Tongue (tissue), 2 donors: Measurements from ENCODE around the gene WIZ. TPM values are rescaled to one million over a fixed set of nuclear protein-coding genes. Genes with fewer than 3 reads are reported as not detected.

Experiments
- DNase-seq: peaks from one replicate; pipeline ENCODE4 v3.0.0-alpha.2; 2015
- total RNA-seq: library from RNA; depleted of rRNA; stranded (reverse); fragments of >200 nt; gene quantifications from one replicate; pipeline ENCODE4 v1.2.3, GENCODE V29; 2014

Gene WIZ
- total RNA-seq, 1 donor from 2014 or later: 13.4 TPM

GRCh38 chr19:15464394-15465385 lies 14.9 kb upstream of the WIZ start, which contains the start of gene RASAL3:
RASAL3 (minus strand) TSS chr19:15464544; CDS start chr19:15464358, 186 bp downstream.
- DNase-seq: no peak

DNA sequence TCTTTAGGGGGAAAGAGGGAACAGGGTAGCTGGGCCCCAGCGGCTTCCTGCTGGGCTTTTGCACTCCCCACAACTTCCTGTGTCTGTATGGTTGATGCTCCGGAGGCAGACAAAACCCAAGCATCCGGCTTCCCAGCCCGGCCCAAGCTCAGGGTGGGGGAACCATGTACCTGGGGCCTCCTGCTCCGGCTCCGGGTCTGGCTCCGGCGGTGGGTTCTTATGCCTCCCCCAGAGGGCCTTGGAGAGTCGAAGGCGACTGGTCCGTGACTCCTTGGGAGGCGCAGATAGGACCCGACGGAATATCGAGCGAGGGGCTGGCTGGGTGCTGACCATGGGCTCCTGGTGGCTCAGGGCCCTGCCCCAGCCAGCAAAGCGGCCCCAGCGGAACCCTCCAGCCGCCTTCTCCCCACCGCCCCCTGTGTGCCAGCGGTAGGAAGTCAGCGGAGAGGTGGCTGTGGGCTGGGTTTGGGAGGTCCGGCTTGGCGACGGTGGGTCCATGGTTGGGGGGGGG lies 14.2 kb upstream of the WIZ start:
- no peak for DNase-seq

GRCh38 chr19:15461694-15462093 lies 11.9 kb upstream of the WIZ start:
- DNase-seq: no peak

- no peak for DNase-seq
Observed at GRCh38 chr19:15457701-15458484, 8.1 kb upstream of the WIZ start.

DNA sequence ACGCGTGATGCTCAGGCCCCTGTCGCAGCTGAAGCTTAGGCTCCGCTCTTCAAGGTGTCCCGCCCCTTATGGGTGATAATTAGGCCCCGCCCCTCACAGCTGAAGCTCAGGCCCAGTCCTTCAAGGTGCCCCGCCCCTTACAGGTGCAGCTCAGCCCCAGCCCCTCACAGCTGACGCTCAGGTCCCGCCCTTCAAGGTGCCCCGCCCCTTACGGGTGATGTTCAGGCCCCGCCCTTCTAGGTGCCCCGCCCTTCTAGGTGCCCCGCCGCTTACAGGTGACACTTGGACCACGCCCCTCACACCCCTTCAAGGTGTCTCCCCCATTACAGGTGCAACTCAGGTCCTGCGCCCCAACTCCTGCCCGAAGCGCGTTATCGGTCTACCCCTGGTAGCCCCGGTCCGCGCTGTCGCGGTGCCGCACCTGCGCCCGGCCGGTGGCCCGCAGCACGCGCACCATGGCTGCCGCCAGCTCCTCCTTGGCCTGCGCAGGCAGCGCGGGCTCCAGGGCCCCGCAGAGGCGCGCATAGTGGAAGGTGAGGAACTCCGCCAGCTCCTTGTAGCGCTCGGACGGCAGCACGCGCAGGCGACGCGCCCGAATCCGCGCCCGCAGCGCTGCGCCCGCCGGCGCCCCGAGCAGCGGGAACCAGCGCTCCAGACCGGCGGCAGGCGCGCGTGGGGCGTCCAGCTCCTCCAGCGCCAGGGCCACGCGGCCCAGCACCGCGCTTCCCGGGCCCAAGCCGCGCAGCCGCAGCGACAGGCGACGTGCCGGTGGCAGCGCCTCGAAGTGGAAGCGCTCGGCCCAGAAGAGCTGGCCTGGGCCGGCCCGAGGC lies 7.3 kb upstream of the WIZ start:
- no peak for DNase-seq

- no peak for DNase-seq
Observed at GRCh38 chr19:15456441-15456840, 6.7 kb upstream of the WIZ start.

GRCh38 chr19:15455996-15456395 lies 6.2 kb upstream of the WIZ start:
- DNase-seq: no peak

- no peak for DNase-seq
Observed at GRCh38 chr19:15453906-15454860, 4.4 kb upstream of the WIZ start.

DNA sequence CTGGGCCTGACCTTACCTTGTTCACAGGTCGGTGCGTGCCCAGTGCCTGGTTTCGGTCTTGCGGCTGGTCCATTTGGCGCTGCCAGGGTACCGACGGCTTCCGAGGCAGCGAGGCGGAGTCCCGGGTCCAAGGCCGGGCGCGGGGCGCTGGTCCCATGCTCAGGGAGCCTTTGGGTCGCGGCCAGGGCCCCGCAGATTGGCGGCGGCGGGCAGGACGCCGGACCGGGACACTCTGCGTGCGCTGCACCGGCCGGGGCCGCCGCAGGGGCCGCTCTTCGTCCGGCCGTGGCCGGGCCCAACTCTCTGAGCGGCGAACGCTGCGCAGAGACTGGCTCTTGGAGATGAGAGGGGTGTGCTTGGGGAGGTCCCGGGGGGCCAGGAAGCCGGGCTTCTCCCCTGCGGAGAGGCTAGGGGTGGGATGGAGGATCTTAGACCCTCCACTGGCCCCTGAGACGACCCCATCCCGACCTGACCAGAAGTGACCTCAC lies 3.4 kb upstream of the WIZ start:
- no peak for DNase-seq

GRCh38 chr19:15452111-15453047 lies 2.6 kb upstream of the WIZ start:
- DNase-seq: peak; percentile 96

DNA sequence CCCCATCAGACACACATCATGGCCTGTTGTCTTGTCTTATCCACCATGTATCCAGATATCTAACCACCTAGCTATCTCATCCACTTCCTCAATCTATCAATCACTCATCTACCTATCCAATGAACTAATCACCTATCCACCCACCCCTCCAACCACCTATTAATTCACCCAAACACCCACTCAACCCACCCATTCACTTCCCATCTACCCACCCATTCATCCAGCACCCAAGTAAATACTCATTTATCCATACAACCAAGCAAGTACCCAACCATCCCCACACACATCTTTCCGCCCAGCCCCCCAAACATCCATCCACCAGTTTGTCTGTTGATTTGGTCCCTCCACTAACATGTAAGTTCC lies 753 bp upstream of the WIZ start:
- DNase-seq: no peak

DNA sequence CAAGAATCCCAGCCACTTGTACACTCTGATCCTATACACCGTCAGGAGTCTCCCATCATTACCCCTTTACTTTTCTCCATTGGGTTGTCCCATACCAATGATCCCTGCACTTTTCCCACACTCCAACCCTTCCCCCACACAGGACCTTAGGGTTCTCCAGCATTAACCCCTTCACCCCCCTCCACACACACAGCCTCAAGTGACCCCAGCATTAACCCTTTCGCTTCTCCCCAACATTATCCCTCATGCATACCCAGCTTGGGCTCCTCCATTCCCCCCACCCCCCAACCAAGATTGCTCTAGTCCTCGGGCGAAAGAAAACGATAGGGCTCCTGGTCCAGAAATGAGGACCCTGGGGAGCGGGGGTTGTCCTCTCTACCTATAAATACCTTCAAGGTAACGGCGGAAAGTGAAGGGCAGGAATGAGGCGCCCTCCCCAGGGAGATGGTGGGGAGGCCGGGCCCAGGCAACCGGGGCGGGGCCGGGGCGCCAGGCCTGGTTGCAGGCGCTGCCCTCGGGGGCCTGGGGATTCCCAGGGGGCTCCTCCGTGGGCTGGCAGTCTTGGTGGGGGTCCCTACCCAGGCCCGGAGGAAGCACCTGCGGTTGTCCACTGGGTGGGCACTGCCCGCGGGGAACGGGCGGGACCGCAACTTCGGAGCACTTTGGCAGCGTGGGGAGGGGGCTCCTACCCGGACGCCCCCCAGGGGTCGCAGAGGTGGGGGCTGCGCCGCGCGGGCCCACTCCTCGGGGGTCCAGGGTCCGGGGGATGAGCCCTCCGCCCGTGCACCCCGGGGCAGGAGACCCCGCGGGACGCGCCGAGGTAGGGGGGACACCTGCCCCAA lies 757 bp downstream of the WIZ start:
- no peak for DNase-seq

DNA sequence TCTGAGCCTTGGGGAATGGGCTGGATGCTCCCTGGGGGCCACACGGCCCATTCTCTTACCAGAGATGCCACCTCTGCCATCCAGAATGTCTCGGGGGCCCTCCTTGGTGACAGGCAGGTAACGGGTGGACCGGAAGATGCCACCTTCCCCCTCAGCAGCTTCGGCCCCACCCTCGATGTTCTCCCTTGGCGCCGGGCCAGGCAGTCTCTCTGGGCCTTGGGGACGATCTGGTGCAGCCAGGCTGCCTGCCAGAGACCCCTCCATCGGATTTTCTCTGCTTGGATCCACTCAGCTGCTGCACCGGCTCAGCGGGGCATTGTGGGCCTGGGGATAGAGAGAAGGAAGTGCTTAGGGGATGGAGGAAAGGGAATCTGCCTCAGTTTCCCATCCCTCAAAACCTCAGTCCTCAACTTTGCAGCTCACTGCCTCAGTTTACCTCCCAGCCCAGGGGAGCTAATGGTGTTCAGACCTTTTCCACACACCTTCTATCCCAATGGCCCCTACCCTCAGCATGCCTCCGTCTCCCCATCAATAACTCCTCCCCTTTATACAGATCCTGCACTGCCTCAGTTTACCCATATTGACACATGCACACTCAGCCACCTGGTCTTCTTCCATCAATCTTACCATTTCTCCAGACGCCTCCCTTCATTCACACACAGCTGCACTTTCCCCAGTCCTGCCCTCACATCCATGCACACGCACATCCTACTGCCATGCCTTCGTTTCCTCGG lies 1.5 kb downstream of the WIZ start:
- no peak for DNase-seq

GRCh38 chr19:15447057-15447456 lies 2.7 kb downstream of the WIZ start:
- DNase-seq: no peak

DNA sequence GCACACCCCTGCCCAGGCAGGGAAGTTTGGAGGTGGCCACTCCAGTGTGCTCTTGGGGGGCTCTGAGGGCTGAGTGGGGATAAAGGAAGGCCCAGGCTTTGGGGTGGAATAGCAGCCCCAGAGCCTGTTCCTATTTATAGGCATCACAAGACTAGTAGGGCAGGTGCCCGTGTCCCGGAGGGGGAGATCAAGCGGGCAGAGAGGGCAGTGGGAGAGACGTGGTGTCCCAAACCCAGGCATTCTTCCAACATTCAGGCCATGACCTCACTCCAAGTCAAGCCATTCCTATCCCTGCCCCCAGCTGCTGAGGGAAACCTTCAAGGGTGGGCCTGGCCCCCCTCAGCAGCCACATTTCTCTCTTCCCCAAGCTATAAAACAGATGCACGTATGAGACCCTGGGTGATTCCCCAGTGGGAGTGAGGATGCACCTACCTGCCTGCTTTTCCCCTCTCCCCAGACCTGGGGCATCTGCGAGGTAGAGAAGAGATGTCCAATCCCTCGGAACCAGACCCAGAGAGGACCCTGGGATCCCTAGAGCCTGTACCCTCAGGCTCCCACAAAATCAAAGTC lies 3.9 kb downstream of the WIZ start:
- DNase-seq: no peak

DNA sequence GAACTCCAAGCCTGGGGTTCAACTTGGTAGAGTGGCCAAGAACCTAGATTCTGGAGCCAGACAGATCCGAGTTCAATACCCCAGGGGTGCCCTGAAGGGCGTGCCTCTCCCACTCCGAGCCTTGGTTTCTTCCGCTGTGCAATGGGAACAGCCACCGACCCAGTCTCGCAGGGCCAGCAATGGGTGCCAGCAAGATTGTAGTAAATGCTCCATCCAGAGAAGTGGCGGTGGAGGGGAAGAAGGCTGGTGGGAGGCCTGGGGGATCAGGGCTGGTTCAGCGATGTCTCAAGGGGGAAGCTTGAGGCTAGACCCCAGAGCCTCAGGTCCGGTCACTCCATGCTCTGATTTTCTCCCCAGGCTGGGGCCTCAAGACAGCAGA lies 4.5 kb downstream of the WIZ start:
- no peak for DNase-seq

DNA sequence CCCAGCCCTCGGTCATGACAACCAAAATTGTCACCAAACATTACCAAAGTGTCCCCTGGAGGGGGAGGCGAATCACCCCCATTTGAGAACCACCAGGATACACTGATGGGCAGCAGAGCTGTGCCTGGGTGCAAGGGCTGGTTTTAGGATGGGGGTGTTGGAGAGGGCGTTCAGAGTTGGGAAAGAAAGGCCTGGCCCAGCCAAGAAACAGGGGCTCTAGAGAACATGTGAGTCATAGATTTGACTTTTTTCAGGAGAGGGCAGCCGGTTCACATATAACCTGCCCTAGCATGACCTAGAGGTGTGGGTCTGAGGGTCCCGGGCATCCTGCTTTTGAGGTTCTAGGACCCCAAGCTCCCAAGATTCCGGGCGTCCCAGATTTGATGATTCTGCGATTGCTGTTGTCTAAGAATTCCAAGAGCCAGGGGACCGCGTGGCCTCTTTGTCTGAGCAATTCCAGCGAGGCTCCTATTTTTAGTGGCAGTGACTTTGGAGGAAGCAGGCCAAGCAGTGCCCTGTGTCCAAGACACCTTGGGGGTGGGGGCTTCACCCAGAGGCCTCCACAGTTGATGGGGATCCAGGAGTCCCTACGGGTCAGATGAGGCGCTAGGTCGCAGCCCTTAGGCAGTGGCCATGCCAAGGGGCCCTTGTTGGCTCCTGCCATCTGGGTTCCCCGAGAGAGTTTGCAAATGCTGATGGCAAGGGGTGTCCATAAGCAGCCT lies 5.1 kb downstream of the WIZ start:
- no peak for DNase-seq
